Measurements from ENCODE around the gene PLEKHJ1.

The PLEKHJ1 gene

GRCh38 chr19:2195361-2195760, 40.8 kb downstream of the PLEKHJ1 start:
- no peak for DNase-seq

GRCh38 chr19:2194513-2195078, 41.5 kb downstream of the PLEKHJ1 start:
- DNase-seq, result no peak

- no peak for DNase-seq
These were observed 42.3 kb downstream of the PLEKHJ1 start for GRCh38 chr19:2193807-2194206.

- DNase-seq, result no peak
These were observed 43.3 kb downstream of the PLEKHJ1 start for GRCh38 chr19:2192862-2193261.

GRCh38 chr19:2191456-2192310, 44.4 kb downstream of the PLEKHJ1 start:
- no peak for DNase-seq

GRCh38 chr19:2190848-2191455, 45.2 kb downstream of the PLEKHJ1 start:
- DNase-seq, result no peak

GRCh38 chr19:2189880-2190279, 46.2 kb downstream of the PLEKHJ1 start:
- DNase-seq, result no peak

- DNase-seq, result no peak
These were observed 47.3 kb downstream of the PLEKHJ1 start for GRCh38 chr19:2188708-2189385.

GRCh38 chr19:2187159-2187558, 49.0 kb downstream of the PLEKHJ1 start:
- no peak for DNase-seq

GRCh38 chr19:2186071-2186846, 49.9 kb downstream of the PLEKHJ1 start:
- no peak for DNase-seq

GRCh38 chr19:2185734-2186070, 50.4 kb downstream of the PLEKHJ1 start:
- DNase-seq, result no peak

- DNase-seq, result no peak
These were observed 51.6 kb downstream of the PLEKHJ1 start for GRCh38 chr19:2184422-2184975.
